Measurements from ENCODE around the gene INSYN2B. TPM values are rescaled to one million over a fixed set of nuclear protein-coding genes. Genes with fewer than 3 reads are reported as not detected.

INSYN2B gene
- total RNA-seq, 4 donors from 2014 or later, result not detected

- WGBS, 2 donors, result 92 to 96% methylated on average over 2 of the region's 2 CpGs
- Histone ChIP-seq H3K36me3 (no peaks in the 10 kb centered on the region), H3K4me1 (no peaks in the 10 kb centered on the region), H3K9me3 (no peaks in the 10 kb centered on the region), H3K4me3 (replicated peaks in 1 of 3) (no peak overlapping the region), H3K27me3 (no peaks in the 10 kb centered on the region), H3K27ac (no peak overlapping the region)
- TF ChIP-seq, protein P1, sequence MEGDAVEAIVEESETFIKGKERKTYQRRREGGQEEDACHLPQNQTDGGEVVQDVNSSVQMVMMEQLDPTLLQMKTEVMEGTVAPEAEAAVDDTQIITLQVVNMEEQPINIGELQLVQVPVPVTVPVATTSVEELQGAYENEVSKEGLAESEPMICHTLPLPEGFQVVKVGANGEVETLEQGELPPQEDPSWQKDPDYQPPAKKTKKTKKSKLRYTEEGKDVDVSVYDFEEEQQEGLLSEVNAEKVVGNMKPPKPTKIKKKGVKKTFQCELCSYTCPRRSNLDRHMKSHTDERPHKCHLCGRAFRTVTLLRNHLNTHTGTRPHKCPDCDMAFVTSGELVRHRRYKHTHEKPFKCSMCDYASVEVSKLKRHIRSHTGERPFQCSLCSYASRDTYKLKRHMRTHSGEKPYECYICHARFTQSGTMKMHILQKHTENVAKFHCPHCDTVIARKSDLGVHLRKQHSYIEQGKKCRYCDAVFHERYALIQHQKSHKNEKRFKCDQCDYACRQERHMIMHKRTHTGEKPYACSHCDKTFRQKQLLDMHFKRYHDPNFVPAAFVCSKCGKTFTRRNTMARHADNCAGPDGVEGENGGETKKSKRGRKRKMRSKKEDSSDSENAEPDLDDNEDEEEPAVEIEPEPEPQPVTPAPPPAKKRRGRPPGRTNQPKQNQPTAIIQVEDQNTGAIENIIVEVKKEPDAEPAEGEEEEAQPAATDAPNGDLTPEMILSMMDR (IDR thresholded peaks at IDR 0.05), result no peak
- TF ChIP-seq POLR2A (IDR thresholded peaks at IDR 0.05), result no peak
- intact Hi-C loops (cut with DNase I), result no loop called here
- DNase-seq, result no peak
Observed at GRCh38 chr5:170000155-170000554, 19.9 kb upstream of the INSYN2B start.

- H3K36me3 ChIP-seq, result no peaks in the 10 kb centered on the region
- 92 to 95% methylated on average over 3 of the region's 3 CpGs for WGBS, 2 donors
- H3K27ac ChIP-seq, result no peak overlapping the region
- no peaks in the 10 kb centered on the region for H3K4me1 ChIP-seq
- intact Hi-C loops (cut with DNase I), result no loop called here
- no peak overlapping the region for H3K4me3 ChIP-seq (replicated peaks in 1 of 3)
- DNase-seq, result no peak
- TF ChIP-seq, protein P1 (IDR thresholded peaks at IDR 0.05), result no peak
- TF ChIP-seq POLR2A (IDR thresholded peaks at IDR 0.05), result no peak
- H3K9me3 ChIP-seq, result no peaks in the 10 kb centered on the region
- H3K27me3 ChIP-seq, result no peaks in the 10 kb centered on the region
Observed at GRCh38 chr5:169999621-170000020, 19.3 kb upstream of the INSYN2B start.

GRCh38 chr5:169997798-169998197 is 17.5 kb upstream of the INSYN2B start:
- Histone ChIP-seq H3K4me1 (no peaks in the 10 kb centered on the region), H3K27me3 (no peaks in the 10 kb centered on the region), H3K9me3 (no peaks in the 10 kb centered on the region), H3K4me3 (replicated peaks in 1 of 3) (no peak overlapping the region), H3K27ac (no peak overlapping the region), H3K36me3 (no peaks in the 10 kb centered on the region)
- WGBS, 2 donors, result 81 to 89% methylated on average over 3 of the region's 3 CpGs
- intact Hi-C loops (cut with DNase I), result no loop called here
- no peak for TF ChIP-seq POLR2A (IDR thresholded peaks at IDR 0.05)
- TF ChIP-seq, protein P1 (IDR thresholded peaks at IDR 0.05), result no peak
- no peak for DNase-seq

GRCh38 chr5:169993485-169993790 is 13.1 kb upstream of the INSYN2B start:
- no peak for DNase-seq
- TF ChIP-seq POLR2A (IDR thresholded peaks at IDR 0.05), result no peak
- TF ChIP-seq, protein P1 (IDR thresholded peaks at IDR 0.05), result no peak
- H3K36me3 ChIP-seq, result no peaks in the 10 kb centered on the region
- no peak overlapping the region for H3K4me3 ChIP-seq (replicated peaks in 1 of 3)
- no peaks in the 10 kb centered on the region for H3K27me3 ChIP-seq
- intact Hi-C loops (cut with DNase I), result no loop called here
- no peak overlapping the region for H3K27ac ChIP-seq
- no peaks in the 10 kb centered on the region for H3K4me1 ChIP-seq
- no peaks in the 10 kb centered on the region for H3K9me3 ChIP-seq
- 50 to 61% methylated on average over 2 of the region's 2 CpGs for WGBS, 2 donors

DNA sequence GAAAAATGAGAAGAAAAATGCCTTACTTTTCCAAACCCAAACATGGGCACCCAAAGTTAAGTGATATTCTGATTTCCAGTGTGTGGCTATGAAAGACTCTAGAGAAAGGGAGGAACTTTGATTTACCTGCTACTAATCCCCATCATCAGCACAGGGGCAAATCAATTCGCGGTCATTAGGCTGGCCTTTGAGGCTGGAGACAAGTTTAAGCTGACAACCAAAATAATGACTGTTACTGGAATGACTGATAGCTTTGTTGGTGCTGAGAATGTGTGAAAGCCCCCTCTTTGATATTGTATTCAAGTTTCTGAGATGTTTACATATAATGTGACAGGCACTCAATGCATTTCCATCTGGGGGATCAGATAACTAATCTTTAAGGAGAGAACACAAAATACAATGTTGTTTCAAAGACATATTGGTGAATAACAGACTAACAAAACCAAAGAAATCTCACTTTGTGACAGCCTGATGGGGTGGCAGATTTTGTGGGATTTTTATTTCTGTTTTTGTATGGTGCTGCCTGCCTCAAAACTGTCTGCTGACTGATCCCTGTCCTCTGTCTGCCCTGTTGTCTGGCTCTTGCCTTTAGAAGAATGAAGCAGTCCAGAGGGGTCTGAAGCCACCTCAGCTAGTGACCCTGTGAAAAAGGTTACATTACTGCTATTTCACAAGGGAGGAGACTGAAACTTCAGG is 12.6 kb upstream of the INSYN2B start:
- 77 to 90% methylated on average over 2 of the region's 2 CpGs for WGBS, 2 donors
- no peak for DNase-seq
- intact Hi-C loops (cut with DNase I), result no loop called here
- H3K27ac ChIP-seq, result no peak overlapping the region
- TF ChIP-seq POLR2A (IDR thresholded peaks at IDR 0.05), result no peak
- TF ChIP-seq, protein P1 (IDR thresholded peaks at IDR 0.05), result no peak
- no peaks in the 10 kb centered on the region for H3K4me1 ChIP-seq
- H3K9me3 ChIP-seq, result no peaks in the 10 kb centered on the region
- H3K36me3 ChIP-seq, result no peaks in the 10 kb centered on the region
- no peaks in the 10 kb centered on the region for H3K27me3 ChIP-seq
- no peak overlapping the region for H3K4me3 ChIP-seq (replicated peaks in 1 of 3)

Data from thyroid gland (tissue), 4 donors.